ENCODE data around the gene CELA2A. TPM values are rescaled to one million over a fixed set of nuclear protein-coding genes. Genes with fewer than 3 reads are reported as not detected.
A peak's percentile ranks its signal among the peaks of the same experiment; 100 is the strongest.

Gene CELA2A
- polyA plus RNA-seq, 3 donors: not detected

- H3K79me2 ChIP-seq (ENCODE audit: insufficient read depth, low read length): peaks cover 96% of the 10 kb centered on the region
- H3K9me3 Mint-ChIP-seq: peaks cover 0 to 2% (median 0%) of the 10 kb centered on the region in 7 donors
- peaks cover 41 to 57% of the 10 kb centered on the region in 2 donors for H3K36me3 ChIP-seq (replicated peaks in 1 of 2; ENCODE audit: control insufficient read depth in 1 of 2, insufficient read depth in 2 of 2, low read length in 2 of 2)
- H3K27me3 Mint-ChIP-seq (ENCODE audit: low read depth in 3 of 3): peaks cover 0 to 2% (median 2%) of the 10 kb centered on the region in 3 donors
- H3K27me3 ChIP-seq (ENCODE audit: control insufficient read depth in 2 of 2, insufficient read depth in 2 of 2, low read length in 2 of 2): no peaks in the 10 kb centered on the region
- H2AFZ ChIP-seq (ENCODE audit: insufficient read depth, low read depth, low read length, poor library complexity, severe bottlenecking): no peak overlapping the region
- WGBS (ENCODE audit: insufficient coverage): 97% methylated on average over 16 of the region's 18 CpGs
- DNase-seq: no peak
- H3K27ac ChIP-seq (ENCODE audit: low read depth in 1 of 2, low read length in 2 of 2): peak overlapping the region; percentile 63 to 76
- peak overlapping the region; percentile 85 to 99 (median 98) for H3K27ac Mint-ChIP-seq
- peaks cover 94% of the 10 kb centered on the region for H4K20me1 ChIP-seq (ENCODE audit: insufficient read depth, low read length)
- peaks cover 47 to 86% of the 10 kb centered on the region in 2 donors for H3K36me3 Mint-ChIP-seq
- intact Hi-C loops (cut with micrococcal nuclease): loop anchor here in 1 of 2 donors (5.0 kb wide), 1 partner anchor 97 kb away; no protein-coding TSS in a partner anchor
- peak overlapping the region in 1 of 2 donors; percentile 37 for H3K4me3 Mint-ChIP-seq
- H3K4me2 ChIP-seq (replicated peaks; ENCODE audit: extremely low read depth, low read length, poor library complexity, severe bottlenecking): peak overlapping the region; percentile 26
- no peak for TF ChIP-seq CTCF (IDR thresholded peaks at IDR 0.05)
- no peak overlapping the region for H3K9ac ChIP-seq (ENCODE audit: insufficient read depth, low read length, poor library complexity, severe bottlenecking)
- H3K4me1 ChIP-seq (ENCODE audit: control insufficient read depth in 1 of 2, insufficient read depth in 2 of 2, low read length in 2 of 2): peaks cover 85 to 99% of the 10 kb centered on the region in 2 donors
- H3K4me1 Mint-ChIP-seq: peaks cover 75% of the 10 kb centered on the region
- peak overlapping the region in 1 of 3 experiments; percentile 24 for H3K4me3 ChIP-seq (replicated peaks in 1 of 3; ENCODE audit: low read depth in 2 of 3, low read length in 3 of 3)
- no peaks in the 10 kb centered on the region for H3K9me3 ChIP-seq (replicated peaks in 1 of 2; ENCODE audit: control insufficient read depth in 1 of 2, insufficient read depth in 1 of 2, low read length in 2 of 2)
Measured at GRCh38 chr1:15418806-15419515, 37.6 kb upstream of the CELA2A start.

GRCh38 chr1:15420853-15421465, 35.6 kb upstream of the CELA2A start:
- peaks cover 69% of the 10 kb centered on the region for H3K4me1 Mint-ChIP-seq
- no peaks in the 10 kb centered on the region for H3K27me3 ChIP-seq (ENCODE audit: control insufficient read depth in 2 of 2, insufficient read depth in 2 of 2, low read length in 2 of 2)
- H3K4me3 ChIP-seq (replicated peaks in 1 of 3; ENCODE audit: low read depth in 2 of 3, low read length in 3 of 3): peak overlapping the region in 1 of 3 experiments; percentile 25
- no peak overlapping the region for H2AFZ ChIP-seq (ENCODE audit: insufficient read depth, low read depth, low read length, poor library complexity, severe bottlenecking)
- H3K27me3 Mint-ChIP-seq (ENCODE audit: low read depth in 3 of 3): peaks cover 0 to 2% (median 2%) of the 10 kb centered on the region in 3 donors
- intact Hi-C loops (cut with micrococcal nuclease): no loop called here
- DNase-seq: no peak
- H4K20me1 ChIP-seq (ENCODE audit: insufficient read depth, low read length): peaks cover 96% of the 10 kb centered on the region
- H3K4me2 ChIP-seq (replicated peaks; ENCODE audit: extremely low read depth, low read length, poor library complexity, severe bottlenecking): peak overlapping the region; percentile 4
- no peak for TF ChIP-seq CTCF (IDR thresholded peaks at IDR 0.05)
- H3K9me3 ChIP-seq (replicated peaks in 1 of 2; ENCODE audit: control insufficient read depth in 1 of 2, insufficient read depth in 1 of 2, low read length in 2 of 2): no peaks in the 10 kb centered on the region
- H3K27ac ChIP-seq (ENCODE audit: low read depth in 1 of 2, low read length in 2 of 2): peak overlapping the region; percentile 64 to 77
- H3K4me1 ChIP-seq (ENCODE audit: control insufficient read depth in 1 of 2, insufficient read depth in 2 of 2, low read length in 2 of 2): peaks cover 65 to 88% of the 10 kb centered on the region in 2 donors
- peak overlapping the region; percentile 20 to 59 for H3K4me3 Mint-ChIP-seq
- H3K36me3 ChIP-seq (replicated peaks in 1 of 2; ENCODE audit: control insufficient read depth in 1 of 2, insufficient read depth in 2 of 2, low read length in 2 of 2): peaks cover 45 to 64% of the 10 kb centered on the region in 2 donors
- H3K9ac ChIP-seq (ENCODE audit: insufficient read depth, low read length, poor library complexity, severe bottlenecking): no peak overlapping the region
- no peaks in the 10 kb centered on the region for H3K9me3 Mint-ChIP-seq
- peak overlapping the region; percentile 86 to 98 (median 90) for H3K27ac Mint-ChIP-seq
- H3K36me3 Mint-ChIP-seq: peaks cover 47 to 86% of the 10 kb centered on the region in 2 donors
- WGBS (ENCODE audit: insufficient coverage): 81% methylated on average over 7 of the region's 8 CpGs
- H3K79me2 ChIP-seq (ENCODE audit: insufficient read depth, low read length): peaks cover 97% of the 10 kb centered on the region
